Liver (tissue), 3 donors: ENCODE measurements around the gene NPIPB12.
"Not testable (repeated sequence)": the region's sequence is repeated elsewhere in the genome, so short reads cannot be mapped to it uniquely, and the experiment has no call there.

ENCODE experiments used
- EGR1 ChIP-seq, 2 donors: IDR thresholded peaks; 2 replicates each; pipeline ENCODE4 v1.6.1; 2016 to 2018; ENCODE audit warnings: antibody characterized with exemption in 2 of 2, low read depth in 2 of 2
- FOXA1 ChIP-seq: IDR thresholded peaks from 2 replicates; pipeline ENCODE4 v1.6.1; 2016; ENCODE audit warnings: antibody characterized with exemption
- RAD21 ChIP-seq, 2 donors: IDR thresholded peaks; 2 replicates each; pipeline ENCODE4 v1.6.1; 2016; ENCODE audit warnings: antibody characterized with exemption in 2 of 2, mild to moderate bottlenecking in 2 of 2
- TAF1 ChIP-seq: conservative IDR thresholded peaks from 2 replicates; pipeline ENCODE4 v1.6.1; 2016; ENCODE audit warnings: antibody characterized with exemption, mild to moderate bottlenecking
- YY1 ChIP-seq: IDR thresholded peaks from 2 replicates; pipeline ENCODE4 v1.6.1; 2016; ENCODE audit warnings: antibody characterized with exemption, mild to moderate bottlenecking
- TF ChIP-seq, protein P1 (sequence below): IDR thresholded peaks from 2 replicates; pipeline ENCODE4 v1.6.1; 2016; ENCODE audit warnings: antibody characterized with exemption, mild to moderate bottlenecking
- TF ChIP-seq, protein P2 (sequence below): fragments of 150-350 bp; IDR thresholded peaks from 2 replicates; pipeline ENCODE4 v1.5.1; 2017; ENCODE audit warnings: improper control_type of control experiment, low read depth, low read length; ENCODE audit not compliant: missing input control
- TF ChIP-seq, protein P3 (sequence below): IDR thresholded peaks from 2 replicates; pipeline ENCODE4 v1.6.1; 2016; ENCODE audit warnings: antibody characterized with exemption
- TF ChIP-seq, protein P4 (sequence below): IDR thresholded peaks from 2 replicates; pipeline ENCODE4 v1.6.1; 2016; ENCODE audit warnings: antibody characterized with exemption
- donor health status: healthy.
- donor health status: healthy.

DNA sequence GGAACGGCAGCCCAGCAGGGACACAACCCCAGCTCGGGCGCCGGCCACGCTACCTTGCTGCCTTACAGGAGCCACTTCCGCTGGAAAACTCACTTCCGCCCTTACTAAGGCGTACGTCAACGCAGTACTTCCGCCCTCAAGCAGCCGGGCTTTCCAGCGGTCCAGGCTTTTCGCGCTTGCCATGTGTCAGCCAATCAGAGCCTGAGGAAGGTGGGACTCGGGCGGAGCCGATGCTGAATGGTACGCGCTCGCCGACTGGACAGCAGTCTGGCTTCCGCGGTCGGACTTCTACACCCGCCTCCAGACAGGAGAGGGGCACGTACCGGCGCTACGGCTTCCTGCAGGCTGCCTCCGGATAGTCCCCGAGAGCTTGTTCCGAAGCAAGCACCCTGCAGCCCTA is 51.9 kb downstream of the NPIPB12 start, which contains the start of the genes BOLA2 and SLX1B:
- TF ChIP-seq FOXA1; TAF1; EGR1 (IDR thresholded peaks at IDR 0.05; ENCODE audit: low read depth in 2 of 2); RAD21 (IDR thresholded peaks at IDR 0.05); YY1: not testable (repeated sequence)
- TF ChIP-seq, protein P1, sequence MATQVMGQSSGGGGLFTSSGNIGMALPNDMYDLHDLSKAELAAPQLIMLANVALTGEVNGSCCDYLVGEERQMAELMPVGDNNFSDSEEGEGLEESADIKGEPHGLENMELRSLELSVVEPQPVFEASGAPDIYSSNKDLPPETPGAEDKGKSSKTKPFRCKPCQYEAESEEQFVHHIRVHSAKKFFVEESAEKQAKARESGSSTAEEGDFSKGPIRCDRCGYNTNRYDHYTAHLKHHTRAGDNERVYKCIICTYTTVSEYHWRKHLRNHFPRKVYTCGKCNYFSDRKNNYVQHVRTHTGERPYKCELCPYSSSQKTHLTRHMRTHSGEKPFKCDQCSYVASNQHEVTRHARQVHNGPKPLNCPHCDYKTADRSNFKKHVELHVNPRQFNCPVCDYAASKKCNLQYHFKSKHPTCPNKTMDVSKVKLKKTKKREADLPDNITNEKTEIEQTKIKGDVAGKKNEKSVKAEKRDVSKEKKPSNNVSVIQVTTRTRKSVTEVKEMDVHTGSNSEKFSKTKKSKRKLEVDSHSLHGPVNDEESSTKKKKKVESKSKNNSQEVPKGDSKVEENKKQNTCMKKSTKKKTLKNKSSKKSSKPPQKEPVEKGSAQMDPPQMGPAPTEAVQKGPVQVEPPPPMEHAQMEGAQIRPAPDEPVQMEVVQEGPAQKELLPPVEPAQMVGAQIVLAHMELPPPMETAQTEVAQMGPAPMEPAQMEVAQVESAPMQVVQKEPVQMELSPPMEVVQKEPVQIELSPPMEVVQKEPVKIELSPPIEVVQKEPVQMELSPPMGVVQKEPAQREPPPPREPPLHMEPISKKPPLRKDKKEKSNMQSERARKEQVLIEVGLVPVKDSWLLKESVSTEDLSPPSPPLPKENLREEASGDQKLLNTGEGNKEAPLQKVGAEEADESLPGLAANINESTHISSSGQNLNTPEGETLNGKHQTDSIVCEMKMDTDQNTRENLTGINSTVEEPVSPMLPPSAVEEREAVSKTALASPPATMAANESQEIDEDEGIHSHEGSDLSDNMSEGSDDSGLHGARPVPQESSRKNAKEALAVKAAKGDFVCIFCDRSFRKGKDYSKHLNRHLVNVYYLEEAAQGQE: not testable (repeated sequence)
- TF ChIP-seq, protein P2, sequence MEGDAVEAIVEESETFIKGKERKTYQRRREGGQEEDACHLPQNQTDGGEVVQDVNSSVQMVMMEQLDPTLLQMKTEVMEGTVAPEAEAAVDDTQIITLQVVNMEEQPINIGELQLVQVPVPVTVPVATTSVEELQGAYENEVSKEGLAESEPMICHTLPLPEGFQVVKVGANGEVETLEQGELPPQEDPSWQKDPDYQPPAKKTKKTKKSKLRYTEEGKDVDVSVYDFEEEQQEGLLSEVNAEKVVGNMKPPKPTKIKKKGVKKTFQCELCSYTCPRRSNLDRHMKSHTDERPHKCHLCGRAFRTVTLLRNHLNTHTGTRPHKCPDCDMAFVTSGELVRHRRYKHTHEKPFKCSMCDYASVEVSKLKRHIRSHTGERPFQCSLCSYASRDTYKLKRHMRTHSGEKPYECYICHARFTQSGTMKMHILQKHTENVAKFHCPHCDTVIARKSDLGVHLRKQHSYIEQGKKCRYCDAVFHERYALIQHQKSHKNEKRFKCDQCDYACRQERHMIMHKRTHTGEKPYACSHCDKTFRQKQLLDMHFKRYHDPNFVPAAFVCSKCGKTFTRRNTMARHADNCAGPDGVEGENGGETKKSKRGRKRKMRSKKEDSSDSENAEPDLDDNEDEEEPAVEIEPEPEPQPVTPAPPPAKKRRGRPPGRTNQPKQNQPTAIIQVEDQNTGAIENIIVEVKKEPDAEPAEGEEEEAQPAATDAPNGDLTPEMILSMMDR: not testable (repeated sequence)
- TF ChIP-seq, protein P3, sequence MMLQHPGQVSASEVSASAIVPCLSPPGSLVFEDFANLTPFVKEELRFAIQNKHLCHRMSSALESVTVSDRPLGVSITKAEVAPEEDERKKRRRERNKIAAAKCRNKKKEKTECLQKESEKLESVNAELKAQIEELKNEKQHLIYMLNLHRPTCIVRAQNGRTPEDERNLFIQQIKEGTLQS: not testable (repeated sequence)
- TF ChIP-seq, protein P4, sequence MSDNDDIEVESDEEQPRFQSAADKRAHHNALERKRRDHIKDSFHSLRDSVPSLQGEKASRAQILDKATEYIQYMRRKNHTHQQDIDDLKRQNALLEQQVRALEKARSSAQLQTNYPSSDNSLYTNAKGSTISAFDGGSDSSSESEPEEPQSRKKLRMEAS: not testable (repeated sequence)
